Heart right ventricle (tissue), 16 donors: ENCODE data around the gene TMOD1. TPM values are rescaled to one million over a fixed set of nuclear protein-coding genes. Genes with fewer than 3 reads are reported as not detected.

ENCODE experiments used
- ATAC-seq, 8 donors: fragments of 200-7000 bp; cut with Tn5 transposase; one replicate each; pipeline ENCODE4 v1.9.1; 2020; ENCODE audit warnings: mild to moderate bottlenecking in 8 of 8, moderate library complexity in 8 of 8, moderate number of reproducible peaks in 1 of 8
- DNase-seq, 2 donors: peaks; one replicate each; pipeline ENCODE4 v3.0.0-alpha.2; 2020
- H3K27ac ChIP-seq, 10 donors: fragments of 200-600 bp; sonication (generic) in 2 of 10; one replicate each; pipeline versions ENCODE4 v1.5.0 to v1.8.0; 2020 to 2022; ENCODE audit warnings: mild to moderate bottlenecking in 3 of 10
- H3K27me3 ChIP-seq, 7 donors: fragments of 200-600 bp; one replicate each; pipeline ENCODE4 v1.8.0; 2021 to 2022; ENCODE audit warnings: mild to moderate bottlenecking in 2 of 7
- H3K36me3 ChIP-seq, 9 donors: fragments of 200-600 bp; sonication (generic) in 1 of 9; one replicate each; pipeline versions ENCODE4 v1.5.0 to v1.8.0; 2020 to 2022; ENCODE audit warnings: mild to moderate bottlenecking in 2 of 9
- H3K4me1 ChIP-seq, 9 donors: fragments of 200-600 bp; sonication (generic) in 1 of 9; one replicate each; pipeline versions ENCODE4 v1.5.0 to v1.8.0; 2020 to 2022; ENCODE audit warnings: mild to moderate bottlenecking in 4 of 9
- H3K4me3 ChIP-seq, 10 donors: fragments of 200-600 bp; sonication (generic) in 2 of 10; one replicate each; pipeline versions ENCODE4 v1.5.0 to v1.8.0; 2020 to 2022; ENCODE audit warnings: mild to moderate bottlenecking in 7 of 10, moderate library complexity in 2 of 10
- H3K9me3 ChIP-seq, 11 donors: fragments of 200-600 bp in 10 of 11; sonication (generic) in 2 of 11; one replicate each; pipeline versions ENCODE4 v1.5.0 to v1.8.0; 2013 to 2022; ENCODE audit warnings: mild to moderate bottlenecking in 2 of 11, control low read depth in 1 of 11, moderate library complexity in 1 of 11
- CTCF ChIP-seq, 9 donors: fragments of 200-600 bp; sonication (generic) in 2 of 9; IDR thresholded peaks; one replicate each; pipeline versions ENCODE4 v1.5.0 to v1.8.0; 2021 to 2022; ENCODE audit warnings: antibody characterized with exemption in 9 of 9, mild to moderate bottlenecking in 5 of 9, moderate library complexity in 1 of 9
- WGBS, 2 donors: extraction: QIAGEN DNeasy Blood & Tissue Kit; methylation state at CpG; one replicate each; pipeline ENCODE4 v1.1.7; 2013; ENCODE audit warnings: inconsistent platforms in 1 of 2; 5-methylcytosine and 5-hydroxymethylcytosine counted together
- intact Hi-C, 10 donors: fragments of 100-400 bp; cut with DNase I; formaldehyde crosslinking; loops; one replicate each; pipeline versions ENCODE4 v1.11.1 to v1.14.2; 2022
- polyA plus RNA-seq, 2 donors: library from polyadenylated mRNA; stranded (reverse); fragments of 200-250 nt; gene quantifications; one replicate each; pipeline ENCODE4 v1.2.3, GENCODE V29; 2013
- total RNA-seq, 10 donors: library from RNA; stranded (reverse); fragmentation: NEBNext Ultra II Directional in 3 of 10; extraction: Animal tissue kit (Norgen Biotek cat#: 25700) in 3 of 10; gene quantifications; one replicate each; pipeline versions ENCODE4 v1.2.1 to v1.2.4, GENCODE V29; 2021 to 2023
- donor health status: Arrhythmogenic right ventricular cardiomyopathy.
- donor health status: ischemic (EF 13 %, LVEDD 7.1; RV severe dilation, severe dysfunction).
- donor health status: healthy with polysubstance abuse.
- donor health status: DM: no; HTN: yes; CAD: no.
- donor health status: DM: no; HTN: no; CAD: no.
- donor health status: ischemic (EF 25% LVEDD 6.9; RV normal size, moderate dysfunction).
- donor health status: ischemic (EF 25% LVEDD 5.7; RV mildly dilated, moderate dysfunction).
- donor health status: healthy.
- donor health status: DM: yes; HTN: yes; CAD: no.
- donor health status: Ischemic cardiomyopathy.
- donor health status: ischemic (EF 35%, LVEDD 5.7; RV mildly dilated, moderate dysfunction).
- donor health status: nonischemic (EF 11% LVEDD 7.7; RV severe dilation, severe dysfunction).
- donor health status: DM: yes; HTN: yes; CAD: no.
- donor health status: PGD.
- donor health status: ischemic (EF 29% LVEDD 5.4; RV normal size, mild dysfunction).
- donor health status: nonischemic (EF 23%, LVEDD 6.1; RV moderate dilation, normal function).

The TMOD1 gene
- total and polyA plus RNA-seq, 12 donors, result 83.7 to 203 (median 176) TPM

- TF ChIP-seq CTCF (IDR thresholded peaks at IDR 0.05), result no peak
- no peak overlapping the region for H3K4me3 ChIP-seq
- H3K4me1 ChIP-seq, result peaks cover 5 to 84% (median 50%) of the 10 kb centered on the region in 9 donors
- no peaks in the 10 kb centered on the region for H3K27me3 ChIP-seq
- intact Hi-C loops, result no loop called here
- no peaks in the 10 kb centered on the region for H3K9me3 ChIP-seq
- DNase-seq (no peak), ATAC-seq (no peak)
- peak overlapping the region in 6 of 10 donors; percentile 14 to 69 (median 33) for H3K27ac ChIP-seq
- peaks cover 0 to 3% (median 0%) of the 10 kb centered on the region in 9 donors for H3K36me3 ChIP-seq
- 77 to 83% methylated on average over 11 of the region's 11 CpGs for WGBS, 2 donors
These were observed 18.0 kb downstream of the TMOD1 start for GRCh38 chr9:97519441-97519970.

- DNase-seq, result no peak
- intact Hi-C loops, result no loop called here
- peak in 5 of 8 donors; percentile 34 to 66 (median 45) for ATAC-seq
- Histone ChIP-seq H3K4me1 (peaks cover 3 to 76% (median 53%) of the 10 kb centered on the region in 9 donors), H3K27ac (peak overlapping the region in 9 of 10 donors; percentile 13 to 61 (median 40)), H3K27me3 (no peaks in the 10 kb centered on the region), H3K36me3 (peaks cover 0 to 23% (median 0%) of the 10 kb centered on the region in 9 donors), H3K9me3 (no peaks in the 10 kb centered on the region), H3K4me3 (no peak overlapping the region)
- WGBS, 2 donors, result 46 to 56% methylated on average over 10 of the region's 10 CpGs
- TF ChIP-seq CTCF (IDR thresholded peaks at IDR 0.05), result no peak
These were observed 20.3 kb downstream of the TMOD1 start for GRCh38 chr9:97521576-97522333.

- 55 to 79% methylated on average over 4 of the region's 4 CpGs for WGBS, 2 donors
- Histone ChIP-seq H3K27me3 (no peaks in the 10 kb centered on the region), H3K27ac (no peak overlapping the region), H3K9me3 (no peaks in the 10 kb centered on the region), H3K4me3 (no peak overlapping the region), H3K4me1 (peaks cover 10 to 77% (median 54%) of the 10 kb centered on the region in 9 donors), H3K36me3 (peaks cover 0 to 33% (median 0%) of the 10 kb centered on the region in 9 donors)
- no peak for DNase-seq
- intact Hi-C loops, result no loop called here
- no peak for TF ChIP-seq CTCF (IDR thresholded peaks at IDR 0.05)
- ATAC-seq, result no peak
These were observed 23.0 kb downstream of the TMOD1 start for GRCh38 chr9:97524424-97524823.

GRCh38 chr9:97525451-97525850 lies 24.0 kb downstream of the TMOD1 start:
- WGBS, 2 donors, result 76 to 83% methylated on average over 2 of the region's 2 CpGs
- Histone ChIP-seq H3K27ac (peak overlapping the region in 2 of 10 donors; percentile 8 to 30), H3K36me3 (peaks cover 0 to 33% (median 0%) of the 10 kb centered on the region in 9 donors), H3K27me3 (no peaks in the 10 kb centered on the region), H3K4me1 (peaks cover 10 to 76% (median 44%) of the 10 kb centered on the region in 9 donors), H3K9me3 (no peaks in the 10 kb centered on the region), H3K4me3 (no peak overlapping the region)
- no peak for TF ChIP-seq CTCF (IDR thresholded peaks at IDR 0.05)
- ATAC-seq, result no peak
- DNase-seq, result no peak
- intact Hi-C loops, result loop anchor here in 1 of 10 donors (1.0 kb wide), 1 partner anchor 22 kb away; no protein-coding TSS in a partner anchor
